PFSK-1 (cell line): ENCODE measurements around the gene CAPN5.

Experiments
- POLR2AphosphoS5 ChIP-seq: IDR thresholded peaks from 2 replicates; pipeline ENCODE4 v1.6.1; 2012; ENCODE audit warnings: low read depth, mild to moderate bottlenecking, control low read depth, low read length, moderate library complexity
- REST ChIP-seq, 2 experiments: IDR thresholded peaks; 2 replicates each; pipeline versions ENCODE4 v1.6.1 to v1.8.0; 2011 to 2012; ENCODE audit warnings: low read depth in 2 of 2, low read length in 2 of 2, control low read depth in 1 of 2, inconsistent platforms in 1 of 2, mild to moderate bottlenecking in 1 of 2, moderate library complexity in 1 of 2; ENCODE audit not compliant: insufficient read depth in 1 of 2
- TAF1 ChIP-seq: IDR thresholded peaks from 2 replicates; pipeline ENCODE4 v1.6.1; 2012; ENCODE audit warnings: low read length, control low read depth, borderline replicate concordance; ENCODE audit not compliant: insufficient read depth

- TF ChIP-seq POLR2AphosphoS5: no peak
- no peak for TF ChIP-seq TAF1
- TF ChIP-seq REST (IDR thresholded peaks at IDR 0.05; ENCODE audit: insufficient read depth in 1 of 2, low read depth in 2 of 2, low read length in 2 of 2): no peak
Measured at GRCh38 chr11:77055913-77056312, 10.9 kb upstream of the CAPN5 start.
